HG03521 (cell line): ENCODE results near the gene BRD8.
"Not testable (repeated sequence)": the region's sequence is repeated elsewhere in the genome, so short reads cannot be mapped to it uniquely, and the experiment has no call there.

Experiments used
- ATAC-seq: cut with Tn5 transposase; IDR thresholded peaks from one replicate; pipeline ENCODE4 v1.9.1; 2021; ENCODE audit warnings: mild to moderate bottlenecking, moderate library complexity; ENCODE audit not compliant: unreplicated experiment

BRD8 gene

DNA sequence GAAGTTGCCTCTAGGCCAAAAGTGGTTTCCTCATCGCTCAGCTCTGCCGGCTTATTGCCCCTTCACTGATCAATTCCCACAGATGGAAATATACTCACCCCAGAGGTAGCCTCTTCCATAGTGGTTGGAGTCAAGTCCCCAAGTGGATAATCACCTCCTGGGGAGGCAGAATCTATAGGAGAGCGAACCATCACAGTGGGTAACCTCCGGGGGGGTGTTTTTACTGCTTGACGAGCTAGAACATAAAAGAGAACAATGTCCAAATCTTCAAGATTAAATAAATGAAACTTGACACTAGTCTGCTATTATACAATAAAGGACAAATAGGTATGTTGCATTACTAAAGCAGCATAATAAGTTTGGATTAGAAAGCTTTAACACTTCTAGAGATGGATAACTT is 9.3 kb downstream of the BRD8 start:
- ATAC-seq: no peak

DNA sequence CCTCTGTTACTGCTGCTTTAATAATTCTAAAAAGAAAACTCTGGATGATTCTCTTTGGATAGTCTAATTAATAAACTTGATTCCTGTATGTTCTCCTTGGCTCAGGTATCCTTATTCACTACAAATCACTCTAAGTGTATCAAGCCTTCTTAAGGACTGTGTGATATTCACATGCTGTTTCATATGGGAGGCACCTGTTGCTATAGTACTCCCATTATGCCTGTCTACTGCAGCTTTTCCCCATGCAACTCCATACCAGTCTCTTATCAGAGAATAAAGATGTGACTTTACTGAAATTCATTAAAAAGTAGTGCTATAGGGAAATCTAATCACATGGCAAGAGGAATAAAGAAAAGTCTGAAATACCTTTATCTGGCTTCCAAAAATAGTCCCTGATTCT is 14.7 kb downstream of the BRD8 start:
- no peak for ATAC-seq

DNA sequence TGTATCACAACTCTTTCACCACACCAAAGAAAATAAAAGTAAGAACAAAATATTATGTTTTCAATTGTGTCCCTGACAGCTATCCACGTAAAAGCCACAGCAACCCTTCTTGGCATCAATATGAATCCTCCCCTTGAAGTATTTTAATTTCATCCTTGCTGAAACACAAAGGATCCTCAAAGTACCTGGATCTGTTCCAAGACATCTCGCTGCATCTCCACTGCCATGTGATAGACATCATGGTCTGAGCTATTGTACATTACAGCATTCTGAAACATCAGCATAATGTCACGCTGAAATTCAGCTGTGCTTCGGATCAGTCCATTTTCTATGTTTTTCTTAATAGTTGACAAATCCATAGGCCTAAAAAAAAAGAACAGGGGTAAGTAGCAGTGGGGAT is 17.7 kb downstream of the BRD8 start:
- ATAC-seq: no peak

DNA sequence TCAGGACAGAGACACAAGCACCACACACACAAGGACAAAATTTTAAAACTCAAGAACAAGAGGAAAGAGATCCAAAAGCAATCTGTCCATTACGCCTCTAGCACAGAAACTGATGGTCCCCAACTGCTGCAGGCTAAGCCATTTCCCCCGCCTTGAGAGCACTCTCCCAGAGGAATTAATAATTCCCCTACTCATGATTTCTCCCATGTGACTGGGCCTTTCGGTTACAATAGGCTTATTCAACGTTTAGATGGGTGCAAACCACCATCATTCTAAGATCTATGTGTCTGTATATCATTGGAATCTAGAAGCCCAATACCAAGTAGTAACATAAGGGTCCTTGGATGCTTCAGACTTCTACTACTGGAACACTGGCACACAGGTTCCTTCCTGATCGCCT is 18.8 kb downstream of the BRD8 start:
- ATAC-seq: no peak

DNA sequence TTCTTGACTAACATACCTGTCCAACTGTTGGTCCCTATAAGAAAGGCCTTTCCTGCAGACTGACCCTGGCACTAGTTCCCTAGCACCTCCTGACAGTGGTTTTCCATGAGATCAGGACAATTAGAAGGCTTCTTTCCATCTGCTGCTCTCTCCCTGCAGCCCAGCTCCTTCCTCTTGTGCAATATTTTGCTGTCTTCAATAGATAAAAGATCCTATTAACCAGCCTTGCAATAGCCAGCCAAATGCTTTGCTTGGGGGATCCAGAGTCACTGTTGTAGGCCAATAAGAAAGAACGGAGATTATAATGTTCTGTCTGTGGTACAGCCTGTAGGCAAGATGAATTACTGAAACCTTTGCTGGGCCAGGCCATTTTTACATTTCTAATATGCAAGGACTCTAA is 20.8 kb downstream of the BRD8 start:
- ATAC-seq: no peak

DNA sequence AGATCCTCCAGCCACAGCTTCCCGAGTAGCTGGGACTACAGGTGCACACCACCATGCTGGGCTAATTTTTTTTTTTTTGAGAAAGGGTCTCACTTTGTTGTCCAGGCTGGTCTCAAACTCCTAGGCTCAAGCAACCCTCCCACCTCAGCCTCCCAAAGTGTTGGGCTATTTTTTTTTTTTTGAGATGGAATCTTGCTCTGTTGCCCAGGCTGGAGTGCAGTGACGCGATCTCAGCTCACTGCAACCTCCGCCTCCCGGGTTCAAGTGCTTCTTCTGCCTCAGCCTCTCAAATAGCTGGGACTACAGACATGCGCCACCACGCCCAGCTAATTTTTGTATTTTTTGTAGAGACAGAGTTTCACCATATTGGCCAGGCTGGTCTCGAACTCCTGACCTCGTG is 22.5 kb downstream of the BRD8 start:
- ATAC-seq: not testable (repeated sequence)

DNA sequence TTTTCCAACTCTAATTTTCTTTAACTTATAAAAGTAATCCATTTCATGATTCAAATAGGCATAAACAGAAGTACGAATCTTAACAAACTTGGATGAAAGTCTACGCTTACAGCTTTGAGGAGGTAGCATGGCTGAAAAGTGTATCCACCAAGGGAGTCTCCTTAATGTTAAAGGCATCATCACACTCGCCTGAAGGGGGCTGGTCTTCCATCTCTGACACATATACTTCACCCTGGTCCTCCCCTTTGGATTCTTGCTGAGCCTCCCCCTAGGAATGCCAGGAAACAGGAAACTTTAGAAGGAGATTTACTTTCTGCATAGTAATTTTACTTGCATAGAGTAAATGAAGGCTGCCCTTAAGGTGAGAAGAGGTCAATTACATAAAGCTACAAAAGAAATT is 28.9 kb downstream of the BRD8 start:
- no peak for ATAC-seq

DNA sequence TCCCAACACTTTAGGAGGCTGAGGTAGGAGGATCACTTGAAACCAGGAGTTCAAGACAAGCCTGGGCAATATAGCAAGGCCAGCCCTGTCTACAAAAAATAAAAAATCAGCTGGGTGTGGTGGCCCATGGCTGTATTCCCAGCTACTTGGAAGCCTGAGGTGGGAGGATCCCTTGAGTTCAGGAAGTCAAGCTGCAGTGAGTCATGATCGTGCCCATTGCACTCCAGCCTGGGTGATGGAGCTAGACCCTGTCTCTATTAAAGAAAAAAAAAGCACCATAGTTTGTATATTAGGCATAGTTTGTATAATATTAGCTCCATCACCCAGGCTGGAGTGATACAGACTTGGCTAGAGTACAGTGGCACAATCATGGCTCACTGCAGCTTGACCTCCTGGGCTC is 29.6 kb downstream of the BRD8 start:
- no peak for ATAC-seq

DNA sequence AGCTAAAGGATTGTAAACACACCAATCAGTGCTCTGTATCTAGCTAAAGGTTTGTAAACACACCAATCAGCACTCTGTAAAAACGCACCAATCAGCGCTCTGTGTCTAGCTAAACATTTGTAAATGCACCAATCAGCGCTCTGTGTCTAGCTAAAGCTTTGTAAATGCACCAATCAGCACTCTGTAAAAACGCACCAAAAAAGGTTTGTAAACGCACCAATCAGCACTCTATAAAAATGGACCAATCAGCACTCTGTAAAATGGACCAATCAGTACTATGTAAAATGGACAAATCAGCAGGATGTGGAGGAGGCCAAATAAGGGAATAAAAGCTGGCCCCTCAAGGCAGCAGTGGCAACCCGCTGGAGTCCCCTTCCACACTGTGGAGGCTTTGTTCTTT is 34.9 kb downstream of the BRD8 start:
- ATAC-seq: not testable (repeated sequence)

DNA sequence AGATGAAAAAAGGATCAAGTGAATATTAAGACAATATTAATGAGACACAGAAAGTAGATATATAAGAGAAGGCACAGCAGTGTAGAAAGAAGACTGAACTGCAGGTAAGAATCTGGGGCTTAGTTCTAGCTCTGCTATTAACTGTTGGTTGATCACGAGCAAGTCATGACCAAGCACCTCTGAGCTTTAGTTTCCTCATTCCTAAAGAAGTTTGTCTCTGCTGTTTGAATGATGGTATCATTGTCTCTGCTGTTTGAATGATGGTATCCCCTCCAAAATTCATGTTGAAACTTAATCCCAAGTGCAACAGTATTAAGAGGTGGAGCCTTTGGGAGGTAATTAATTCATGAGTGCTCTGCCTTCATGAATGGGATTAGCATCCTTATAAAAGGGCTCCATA is 36.7 kb downstream of the BRD8 start:
- no peak for ATAC-seq

DNA sequence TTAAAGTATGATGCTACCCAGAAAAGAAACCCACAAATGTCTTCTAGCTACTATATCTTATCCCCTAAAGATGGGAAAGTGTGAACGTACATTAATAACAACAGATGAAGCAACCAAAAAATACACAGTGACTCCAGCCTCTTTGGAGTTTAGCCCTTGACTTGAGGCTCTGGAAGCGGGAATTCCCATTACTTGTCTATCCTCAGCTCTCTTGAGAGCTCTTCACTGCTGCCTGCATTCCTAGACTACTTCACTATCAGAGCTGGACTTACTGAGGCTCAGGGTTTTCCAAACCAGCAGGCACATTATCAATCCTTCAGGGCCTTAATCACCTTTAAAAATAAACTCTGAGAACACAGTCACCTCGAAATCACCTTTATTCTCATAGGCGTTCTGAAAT is 38.2 kb downstream of the BRD8 start:
- no peak for ATAC-seq

DNA sequence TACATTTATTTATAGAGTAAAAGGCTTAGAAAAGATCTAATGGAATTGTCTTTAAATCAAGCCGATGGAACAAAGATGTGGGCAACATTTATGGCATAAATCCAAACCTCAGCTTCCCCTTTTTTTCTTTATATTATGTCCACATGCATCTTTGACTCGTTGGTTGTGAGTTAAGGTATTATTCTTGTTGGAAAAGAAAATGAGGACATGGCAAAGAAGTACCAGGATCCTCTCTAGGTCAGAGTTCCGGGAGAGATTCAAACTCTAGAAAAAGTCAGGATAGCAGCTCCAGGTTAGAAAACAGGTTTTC is 38.7 kb downstream of the BRD8 start:
- ATAC-seq: no peak

DNA sequence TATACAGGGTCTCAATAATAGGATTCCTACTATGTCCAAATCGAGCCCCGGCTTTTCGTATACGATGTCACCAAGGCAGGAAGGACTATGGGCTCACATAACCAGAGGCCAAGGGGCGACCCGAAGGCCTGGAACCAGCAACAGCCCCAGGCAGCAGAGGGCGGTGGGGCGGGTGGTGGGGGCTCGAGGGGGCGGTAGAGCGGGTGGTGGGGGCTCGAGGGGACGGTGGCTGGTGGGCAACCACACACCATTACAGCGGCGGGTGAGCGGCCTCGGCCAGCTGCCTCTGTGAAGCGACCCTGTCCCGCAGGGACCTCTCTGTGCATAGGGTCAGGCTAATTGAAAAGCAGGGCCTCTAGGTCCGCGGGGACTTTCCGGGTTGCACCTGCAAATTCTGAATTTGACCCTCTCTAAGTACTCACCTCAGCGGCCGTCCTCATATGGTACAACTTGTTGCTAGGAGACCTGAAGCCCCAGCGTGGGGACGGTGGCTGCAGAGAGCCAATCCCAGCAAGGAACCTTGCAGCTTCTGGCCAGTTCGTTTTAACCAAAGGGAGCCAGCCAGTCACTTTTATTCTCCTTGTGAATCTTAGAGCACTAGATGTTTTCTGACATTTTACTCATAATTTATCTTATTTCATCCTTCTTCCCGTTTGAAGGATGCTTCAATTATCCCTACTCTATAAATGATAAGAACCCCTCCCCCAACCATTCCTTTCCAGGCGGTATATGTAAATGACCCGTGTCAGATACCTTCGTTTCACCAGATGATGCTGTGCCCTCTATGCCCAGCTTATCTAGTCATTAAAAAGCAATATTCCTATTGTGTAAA is 39.3 kb downstream of the BRD8 start, which contains the start of gene NME5:
NME5 (minus strand) TSS at position 480 of the 832 bp plus-strand sequence. CDS start 648 bp downstream, outside the sequence.
- ATAC-seq: no peak

DNA sequence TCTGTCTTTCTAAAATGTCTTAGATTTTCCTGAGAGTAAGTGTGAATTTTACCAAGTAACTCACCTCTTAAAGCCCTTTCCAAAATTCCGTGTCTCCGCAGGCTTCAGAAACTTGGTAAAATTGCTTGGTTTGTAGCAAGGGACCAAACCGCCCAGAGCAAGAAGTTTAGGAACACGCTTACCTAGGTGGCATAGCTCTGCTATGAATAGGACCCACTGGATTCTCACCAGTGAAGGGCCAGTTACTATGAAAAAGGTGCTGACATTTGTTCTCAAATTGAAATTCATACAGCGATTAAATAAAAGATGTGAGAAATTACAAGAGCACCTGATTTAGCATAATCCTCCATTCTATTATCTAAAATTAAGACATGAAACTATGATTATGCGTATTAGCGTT is 45.9 kb downstream of the BRD8 start:
- ATAC-seq: no peak

DNA sequence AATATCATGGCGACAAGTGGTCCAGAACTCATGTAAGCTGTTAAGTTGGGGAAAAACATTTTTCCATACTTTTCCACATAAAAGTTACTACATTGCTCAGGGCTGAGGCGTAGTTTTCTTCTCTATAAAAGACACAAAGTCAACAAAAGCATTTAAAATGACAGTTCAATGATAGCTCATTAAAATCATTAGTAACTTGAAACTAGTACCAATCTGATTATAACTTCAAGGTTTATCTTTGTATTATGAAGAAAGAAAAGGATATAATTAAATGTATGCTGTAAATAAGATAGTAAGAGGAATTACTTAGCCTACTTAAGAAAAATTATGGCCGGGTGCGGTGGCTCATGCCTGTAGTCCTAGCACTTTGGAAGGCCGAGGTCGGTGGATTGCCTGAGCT is 49.1 kb downstream of the BRD8 start:
- no peak for ATAC-seq

DNA sequence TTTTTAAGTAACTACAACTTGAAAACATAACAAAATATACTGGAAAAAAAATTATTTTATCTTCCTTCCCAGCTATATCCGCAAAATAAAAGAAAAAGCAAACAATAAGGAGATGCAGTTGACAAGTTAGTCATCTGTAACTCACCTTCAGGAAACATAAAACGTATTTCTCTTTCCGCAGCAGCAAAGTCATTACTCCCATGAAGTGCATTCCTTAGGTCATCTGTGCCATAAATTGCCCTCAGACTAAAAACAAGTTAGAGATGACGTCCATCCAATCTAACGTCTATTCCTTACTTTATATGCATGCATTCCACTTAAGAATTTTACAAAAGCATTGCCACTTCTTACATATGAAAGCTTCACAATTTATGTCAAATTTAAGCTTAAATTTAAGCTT is 50.1 kb downstream of the BRD8 start:
- no peak for ATAC-seq

DNA sequence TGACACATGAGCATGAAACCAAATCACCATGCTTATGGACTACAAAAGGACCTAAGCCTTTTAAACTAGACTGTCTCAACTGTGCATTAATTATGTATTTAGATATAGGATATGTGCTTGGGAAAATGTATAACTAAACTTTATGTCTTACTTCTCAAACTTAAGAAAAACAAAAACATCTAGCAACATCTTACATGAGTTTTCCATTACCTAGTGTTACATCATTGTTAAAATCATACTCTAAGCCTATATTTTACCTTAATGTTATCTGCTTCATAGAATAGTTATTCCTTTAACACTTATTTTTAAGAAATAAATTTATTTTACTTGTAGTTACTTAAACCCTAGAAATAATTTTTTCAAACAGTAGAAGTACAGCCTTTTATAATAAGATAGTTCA is 63.2 kb downstream of the BRD8 start:
- no peak for ATAC-seq

DNA sequence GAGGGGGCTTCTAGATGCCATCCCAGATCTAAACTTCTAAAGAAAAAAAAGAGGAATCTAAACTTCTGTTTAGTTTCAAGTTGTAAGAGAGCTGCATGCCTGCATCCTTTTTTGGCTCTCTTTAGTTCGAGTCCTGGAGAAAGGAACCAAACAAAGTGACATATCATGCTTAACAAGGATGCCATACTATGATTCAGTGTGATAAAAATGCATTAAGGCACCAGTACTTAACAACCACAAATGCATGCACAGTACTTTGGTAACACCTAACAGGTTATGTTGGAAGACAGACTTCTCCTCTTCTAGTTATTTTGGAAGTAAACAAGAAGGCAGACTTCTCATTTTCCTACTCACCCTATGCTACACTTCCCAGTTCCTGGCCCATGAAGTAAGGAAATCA is 66.5 kb downstream of the BRD8 start:
- ATAC-seq: no peak

DNA sequence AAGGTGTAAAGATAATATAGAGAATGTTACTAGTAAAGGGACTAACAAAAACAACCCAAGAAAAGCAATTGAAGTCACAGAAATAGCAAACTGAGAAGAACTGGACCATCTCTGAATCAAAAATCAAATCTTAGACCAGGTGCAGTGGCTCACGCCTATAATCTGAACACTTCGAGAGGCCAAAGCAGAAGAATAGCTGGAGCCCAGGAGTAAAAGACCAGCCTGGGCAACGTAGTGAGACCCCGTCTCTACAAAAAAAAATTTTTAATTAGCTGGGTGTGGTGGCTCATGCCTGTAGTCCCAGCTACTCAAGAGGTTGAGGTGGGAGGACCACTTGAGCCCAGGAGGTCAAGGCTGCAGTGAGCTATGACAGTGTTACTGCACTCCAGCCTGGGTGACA is 67.2 kb downstream of the BRD8 start:
- no peak for ATAC-seq

DNA sequence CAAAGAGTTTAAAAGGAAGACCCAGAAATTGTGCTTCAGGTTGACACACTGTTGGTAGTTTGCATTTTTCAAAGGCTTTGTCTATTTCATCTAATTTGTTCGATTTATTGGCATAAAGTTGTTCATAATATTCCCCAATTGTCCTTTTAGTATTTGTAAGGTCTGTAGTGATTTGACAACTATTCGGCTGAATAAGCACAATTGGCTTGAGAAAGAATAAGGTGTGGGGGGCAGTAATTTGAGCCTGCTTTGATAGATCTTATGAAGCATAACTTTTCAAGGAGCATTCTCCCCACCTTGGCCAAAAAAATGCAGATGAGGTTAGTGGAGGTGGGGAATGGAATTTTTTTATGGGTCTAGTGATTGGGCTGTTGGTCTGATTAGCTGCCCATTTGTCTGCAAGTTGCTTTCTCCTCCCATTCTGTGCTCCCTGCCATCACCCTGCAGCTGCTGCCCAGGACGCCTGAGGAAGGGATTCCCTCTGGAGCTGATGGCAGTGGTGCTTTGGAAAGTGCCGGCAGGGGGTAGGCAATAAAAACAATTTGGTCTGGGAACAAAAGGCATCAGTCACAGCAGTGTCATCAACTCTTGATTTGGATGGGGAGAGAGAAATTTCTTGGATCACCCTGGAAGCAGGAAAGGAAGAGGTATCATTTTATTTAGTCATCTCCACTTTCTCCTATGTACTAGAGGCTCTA is 68.0 kb downstream of the BRD8 start:
- ATAC-seq: no peak

DNA sequence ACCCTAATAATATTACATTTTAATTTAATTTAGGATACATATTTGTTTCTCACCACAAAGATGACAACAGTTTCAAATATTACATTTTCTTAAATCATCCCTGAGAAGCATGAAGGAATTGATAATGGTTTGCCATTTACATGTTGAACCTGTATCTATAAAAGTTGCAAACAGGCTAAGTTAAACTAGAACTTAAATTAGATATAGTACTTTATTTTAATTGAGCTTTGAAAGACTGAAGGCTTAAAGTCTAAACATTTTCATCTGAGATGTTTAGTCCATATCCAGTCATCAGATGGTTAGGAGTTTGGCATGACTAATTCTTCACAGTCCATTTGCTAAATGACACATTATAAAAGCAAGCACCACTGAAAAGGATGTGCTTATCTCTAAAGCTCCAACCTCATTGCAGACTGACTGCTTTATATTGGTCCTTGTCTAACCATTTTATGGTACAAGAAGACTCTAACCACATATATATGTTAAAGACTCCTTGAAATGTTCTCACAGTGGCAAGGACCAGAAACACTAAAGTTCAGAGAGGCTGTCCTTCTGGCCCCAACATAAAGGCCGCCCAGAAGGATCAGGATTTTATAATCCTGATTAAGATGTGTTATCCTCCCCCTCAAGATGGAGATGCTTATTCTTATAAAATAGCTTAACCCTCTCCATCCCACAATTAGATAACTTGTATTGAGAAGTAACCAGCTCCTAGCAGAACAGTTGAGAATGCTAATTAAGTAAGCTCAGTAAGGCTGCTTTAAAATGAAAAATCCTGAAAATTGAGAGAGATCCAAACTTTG is 68.8 kb downstream of the BRD8 start:
- ATAC-seq: no peak

DNA sequence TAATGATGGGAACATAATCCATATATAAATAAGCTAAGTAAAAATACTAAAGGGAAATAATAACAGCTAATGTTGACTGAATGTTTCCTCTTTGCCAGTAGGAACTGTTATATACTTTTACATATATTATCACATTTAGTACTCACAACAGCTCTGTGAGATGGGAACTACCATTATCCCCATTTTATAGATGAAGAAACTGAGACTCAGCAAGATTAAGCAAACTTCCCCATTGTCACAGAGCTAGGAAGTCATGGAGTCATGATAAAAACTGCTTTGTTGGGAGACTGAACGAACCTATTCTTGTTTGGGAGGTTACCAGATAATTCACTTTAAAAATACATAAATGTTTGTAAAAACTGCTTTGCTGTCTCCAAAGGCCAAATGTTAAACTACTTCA is 71.2 kb downstream of the BRD8 start:
- no peak for ATAC-seq
